Effector CD4-positive, alpha-beta T cell (primary cell): ENCODE measurements around the gene TMEM62.
"Not testable (repeated sequence)": the region's sequence is repeated elsewhere in the genome, so short reads cannot be mapped to it uniquely, and the experiment has no call there.

Source experiments
- DNase-seq: peaks from one replicate; pipeline ENCODE4 v3.0.0-alpha.2; 2020

Gene TMEM62

DNA sequence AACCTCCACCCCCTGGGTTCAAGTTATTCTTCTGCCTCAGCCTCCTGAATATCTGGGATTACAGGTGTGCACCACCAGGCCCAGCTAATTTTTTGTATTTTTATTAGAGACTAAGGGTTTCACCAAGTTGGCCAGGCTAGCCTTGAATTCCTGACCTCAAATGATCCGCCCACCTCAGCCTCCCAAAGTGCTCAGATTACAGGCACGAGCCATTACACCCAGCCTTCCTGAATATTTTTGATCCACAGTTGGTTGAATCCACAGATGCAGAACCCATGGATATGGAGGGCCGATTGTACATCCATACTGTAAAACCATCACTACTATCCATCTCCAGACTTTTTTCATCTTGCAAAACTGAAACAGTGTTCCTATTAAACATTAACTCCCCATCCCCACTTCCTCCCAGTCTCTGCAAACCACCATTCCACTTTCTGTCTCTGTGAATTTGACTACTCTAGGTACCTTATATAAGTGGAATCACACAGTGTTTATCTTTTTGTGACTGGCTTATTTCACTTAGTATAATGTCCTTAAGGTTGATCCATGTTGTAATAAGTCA, 8.2 kb upstream of the TMEM62 start:
- DNase-seq = no peak

- DNase-seq = no peak
Measured at GRCh38 chr15:43126356-43126755, 7.0 kb upstream of the TMEM62 start.

DNA sequence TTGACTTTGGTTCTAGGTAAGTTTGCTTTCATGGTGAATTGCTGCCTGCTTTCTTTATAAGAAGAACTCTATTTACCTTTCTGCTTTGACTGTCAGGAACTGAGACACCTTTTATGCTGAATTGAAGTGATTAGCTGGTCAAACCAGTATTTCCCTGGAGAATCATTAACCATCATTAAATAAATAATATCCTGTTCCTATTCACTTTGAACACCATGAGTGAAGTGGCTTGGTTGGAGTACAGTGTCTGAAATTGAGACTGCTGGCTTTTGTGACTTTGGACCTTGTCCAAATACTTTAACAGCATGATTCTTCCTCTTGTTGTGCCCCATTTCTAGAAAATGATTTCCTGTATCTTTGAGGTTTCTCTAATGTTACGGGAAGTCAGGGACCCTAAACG, 5.6 kb upstream of the TMEM62 start:
- no peak for DNase-seq

GRCh38 chr15:43128174-43128979, 5.0 kb upstream of the TMEM62 start:
- DNase-seq = not testable (repeated sequence)

DNA sequence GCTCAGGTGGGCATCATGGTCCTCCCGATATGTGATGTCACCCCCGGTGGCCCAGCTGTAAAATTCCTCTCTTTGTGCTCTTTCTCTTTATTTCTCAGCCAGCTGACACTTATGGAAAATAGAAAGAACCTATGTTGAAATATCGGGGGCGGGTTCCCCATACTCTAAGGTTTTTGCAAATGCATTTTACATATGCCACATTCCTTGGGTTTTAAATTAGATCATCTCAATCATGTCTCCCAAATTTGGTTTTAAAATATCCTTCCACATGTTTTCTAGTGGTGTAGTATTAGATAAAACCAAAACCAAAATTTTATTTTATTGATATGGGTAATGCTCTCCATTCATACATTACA, 4.4 kb upstream of the TMEM62 start:
- DNase-seq = no peak

DNA sequence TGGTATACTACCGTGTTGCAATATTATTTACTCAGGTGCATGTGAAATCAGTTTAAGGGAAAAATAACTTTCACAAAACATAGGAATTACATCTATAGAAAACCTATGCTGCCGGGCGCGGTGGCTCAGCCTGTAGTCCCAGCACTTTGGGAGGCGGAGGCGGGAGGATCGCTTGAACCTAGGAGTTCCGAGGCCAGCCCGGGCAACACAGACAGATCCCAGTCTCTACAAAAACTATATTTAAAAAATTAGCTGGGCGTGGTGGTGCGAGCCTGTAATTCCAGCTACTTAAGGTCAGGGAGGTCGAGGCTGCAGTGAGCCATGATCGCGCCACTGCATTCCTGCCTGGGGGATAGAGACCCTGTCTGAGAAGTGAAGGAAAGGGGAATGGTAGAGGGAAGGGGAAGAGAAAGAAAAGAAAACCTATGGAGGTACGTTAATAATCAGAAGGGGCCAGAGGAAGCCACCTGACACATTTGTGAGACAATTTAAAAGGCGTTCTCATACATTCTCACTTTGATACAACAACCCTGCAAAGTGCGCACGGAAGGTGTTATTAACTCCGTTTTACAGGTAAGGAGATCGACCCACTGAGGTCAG, 456 bp upstream of the TMEM62 start:
- DNase-seq = no peak

DNA sequence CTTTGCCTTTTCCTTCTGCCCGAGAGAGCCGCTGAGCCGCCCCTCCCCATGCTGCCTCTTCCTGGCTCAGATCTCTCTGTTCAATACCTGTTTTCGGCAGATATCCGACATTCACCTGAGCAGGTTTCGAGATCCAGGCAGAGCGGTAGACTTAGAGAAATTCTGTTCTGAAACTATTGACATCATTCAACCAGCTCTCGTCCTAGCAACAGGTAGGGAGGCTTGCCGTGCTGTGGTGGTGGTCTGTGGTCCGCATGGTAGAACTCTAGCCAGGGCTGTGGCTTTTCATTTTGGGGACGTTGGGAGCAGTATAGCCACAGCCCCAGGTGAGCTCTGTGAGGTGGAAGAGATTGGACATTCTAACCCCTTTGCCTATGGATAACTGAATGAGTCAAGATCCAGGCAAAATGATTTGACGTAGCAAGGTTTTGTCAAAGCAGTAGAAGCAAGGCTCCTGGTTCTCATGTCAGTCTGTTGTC, 810 bp downstream of the TMEM62 start:
- DNase-seq = no peak

DNA sequence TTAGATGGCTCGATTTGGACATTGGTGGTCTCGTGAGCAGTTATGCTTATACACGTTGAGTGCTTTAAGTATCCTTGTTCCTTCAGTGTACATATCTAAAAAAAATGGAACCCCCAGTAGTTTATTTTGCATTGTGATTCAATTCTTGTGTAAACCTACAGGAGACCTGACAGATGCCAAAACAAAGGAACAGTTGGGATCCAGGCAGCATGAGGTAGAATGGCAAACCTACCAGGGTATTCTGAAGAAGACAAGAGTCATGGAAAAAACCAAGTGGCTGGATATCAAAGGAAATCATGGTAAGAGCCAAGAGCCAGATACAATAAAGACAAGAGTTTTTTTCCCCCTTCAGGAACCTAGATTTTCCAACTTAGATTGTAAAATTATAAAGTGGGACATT, 2.0 kb downstream of the TMEM62 start:
- no peak for DNase-seq

GRCh38 chr15:43143203-43143941, 10.0 kb downstream of the TMEM62 start:
- DNase-seq = no peak

DNA sequence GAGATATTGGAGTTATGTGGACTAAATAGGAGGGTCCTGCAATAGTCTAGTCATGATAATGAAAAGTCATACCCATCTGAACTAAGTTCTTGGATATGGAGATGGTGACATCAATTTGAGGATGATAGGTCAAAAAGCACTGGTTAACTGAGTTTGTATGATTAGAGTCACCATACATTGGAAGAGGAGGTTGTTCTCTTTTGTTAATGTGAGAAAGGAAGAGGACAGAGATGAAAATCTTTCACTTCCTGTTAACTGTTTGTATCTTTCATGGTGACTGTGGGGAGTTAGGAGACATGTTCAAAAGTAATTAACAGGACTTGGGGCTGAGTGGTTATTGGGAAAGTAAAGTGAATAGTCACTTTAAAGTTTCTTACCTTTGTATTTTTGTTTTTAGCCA, 11.1 kb downstream of the TMEM62 start:
- DNase-seq = no peak

- DNase-seq = no peak
Measured at GRCh38 chr15:43146184-43146583, 12.8 kb downstream of the TMEM62 start.

DNA sequence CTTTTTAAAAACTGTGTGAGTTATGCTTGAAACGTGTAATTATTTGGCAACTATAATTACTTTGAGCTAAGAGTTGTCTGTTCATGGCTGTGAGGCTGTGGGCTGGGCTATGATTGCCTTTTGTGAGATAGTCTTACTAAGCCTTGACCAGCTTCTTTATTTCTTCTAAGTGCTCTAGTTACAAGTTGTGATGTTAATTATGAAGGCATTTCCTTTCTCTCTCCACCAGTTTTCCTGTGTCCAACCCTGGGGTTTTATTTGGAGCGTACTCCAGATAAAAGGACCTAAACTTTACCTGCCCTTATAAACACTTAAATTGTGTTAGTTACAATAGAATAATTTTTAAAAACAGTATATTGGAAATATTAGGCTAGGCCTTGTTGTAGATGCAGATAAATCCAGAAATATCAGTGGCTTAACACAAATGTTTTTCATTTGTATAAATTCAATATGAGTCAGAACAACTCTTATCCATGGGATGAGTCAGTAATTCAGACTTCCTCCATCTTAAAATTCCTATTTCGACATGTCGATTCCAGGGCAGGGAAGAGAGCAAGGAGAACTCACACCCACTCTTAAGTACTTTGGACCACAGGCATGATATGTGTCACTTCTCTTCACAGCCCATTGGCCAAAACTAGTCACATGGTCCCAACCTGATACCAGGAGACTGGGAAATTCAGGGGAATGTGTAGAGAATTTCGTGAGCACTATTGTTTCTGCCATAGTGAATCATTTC, 17.0 kb downstream of the TMEM62 start:
- DNase-seq = no peak

DNA sequence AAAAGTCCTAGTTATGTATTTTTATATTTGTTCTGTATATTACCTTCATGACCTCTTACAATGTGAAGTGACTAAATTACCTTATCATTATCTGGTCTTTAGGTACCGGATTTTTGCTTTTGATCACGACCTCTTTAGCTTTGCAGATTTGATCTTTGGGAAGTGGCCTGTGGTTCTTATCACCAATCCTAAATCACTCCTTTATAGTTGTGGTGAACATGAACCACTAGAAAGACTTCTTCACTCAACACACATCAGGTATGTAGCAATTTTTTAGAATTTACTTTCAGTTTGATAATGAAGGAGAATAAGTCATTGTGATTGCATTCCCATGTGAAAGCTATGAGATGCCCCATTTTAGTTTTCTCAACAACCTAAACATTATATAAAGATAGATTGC, 18.3 kb downstream of the TMEM62 start:
- DNase-seq = no peak

GRCh38 chr15:43153269-43153668, 19.9 kb downstream of the TMEM62 start:
- no peak for DNase-seq

DNA sequence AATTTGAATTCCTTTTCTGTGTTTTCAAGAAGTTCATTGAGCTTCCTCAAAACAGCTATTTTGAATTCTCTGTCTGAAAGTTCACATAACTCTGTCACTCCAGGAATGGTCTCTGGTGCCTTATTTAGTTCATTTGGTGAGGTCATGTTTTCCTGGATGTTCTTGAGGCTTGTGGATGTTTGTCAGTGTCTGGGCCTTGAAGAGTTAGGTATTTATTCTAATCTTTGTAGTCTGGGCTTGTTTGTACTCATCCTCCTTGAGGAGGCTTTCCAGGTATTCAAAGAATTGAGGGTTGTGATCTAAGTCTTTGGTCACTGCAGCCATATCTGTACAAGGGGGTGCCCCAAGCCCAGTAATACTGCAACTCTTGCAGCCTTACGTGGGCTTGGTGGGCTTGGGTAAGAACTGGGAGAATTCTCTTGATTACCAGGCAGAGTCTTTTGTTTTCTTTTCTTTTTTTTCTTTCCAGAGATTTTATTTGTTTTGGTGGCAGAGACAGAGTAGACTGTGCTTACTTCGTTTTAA, 32.5 kb downstream of the TMEM62 start:
- no peak for DNase-seq

- DNase-seq = not testable (repeated sequence)
Measured at GRCh38 chr15:43167261-43167660, 33.9 kb downstream of the TMEM62 start.

- no peak for DNase-seq
Measured at GRCh38 chr15:43168192-43169107, 35.1 kb downstream of the TMEM62 start.

DNA sequence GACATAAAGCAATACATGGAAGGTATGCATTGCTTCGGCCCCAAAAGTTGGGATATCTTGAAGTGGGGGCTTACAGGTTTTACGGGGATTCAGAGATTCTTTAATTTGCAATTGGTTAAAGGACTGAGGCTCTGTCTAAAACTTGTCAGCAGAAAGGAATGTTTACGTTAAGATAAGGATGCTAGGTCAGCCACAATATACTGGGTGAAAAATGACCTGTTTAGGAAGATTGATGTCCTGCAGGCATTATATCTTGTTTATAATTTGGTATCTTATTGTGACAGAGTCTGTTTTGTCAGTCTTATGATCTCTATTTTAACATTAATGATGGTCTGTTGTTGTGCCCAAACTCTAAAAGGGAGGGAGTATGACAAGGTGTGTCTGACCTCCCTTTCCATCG, 36.5 kb downstream of the TMEM62 start:
- no peak for DNase-seq

DNA sequence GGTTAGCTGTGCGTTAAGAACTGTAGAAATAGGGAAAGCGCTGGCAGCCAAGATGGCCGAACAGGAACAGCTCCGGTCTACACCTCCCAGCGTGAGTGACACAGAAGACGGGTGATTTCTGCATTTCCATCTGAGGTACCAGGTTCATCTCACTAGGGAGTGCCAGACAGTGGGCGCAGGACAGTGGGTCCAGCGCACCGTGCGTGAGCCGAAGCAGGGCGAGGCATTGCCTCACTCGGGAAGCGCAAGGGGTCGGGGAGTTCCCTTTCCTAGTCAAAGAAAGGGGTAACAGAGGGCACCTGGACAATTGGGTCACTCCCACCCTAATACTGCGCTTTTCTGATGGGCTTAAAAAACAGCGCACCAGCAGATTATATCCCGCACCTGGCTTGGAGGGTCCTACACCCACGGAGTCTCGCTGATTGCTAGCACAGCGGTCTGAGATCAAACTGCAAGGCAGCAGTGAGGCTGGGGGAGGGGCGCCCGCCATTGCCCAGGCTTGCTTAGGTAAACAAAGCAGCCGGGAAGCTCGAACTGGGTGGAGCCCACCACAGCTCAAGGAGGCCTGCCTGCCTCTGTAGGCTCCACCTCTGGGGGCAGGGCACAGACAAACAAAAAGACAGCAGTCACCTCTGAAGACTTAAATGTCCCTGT, 42.4 kb downstream of the TMEM62 start:
- not testable (repeated sequence) for DNase-seq

- not testable (repeated sequence) for DNase-seq
Measured at GRCh38 chr15:43177147-43177546, 43.8 kb downstream of the TMEM62 start.

DNA sequence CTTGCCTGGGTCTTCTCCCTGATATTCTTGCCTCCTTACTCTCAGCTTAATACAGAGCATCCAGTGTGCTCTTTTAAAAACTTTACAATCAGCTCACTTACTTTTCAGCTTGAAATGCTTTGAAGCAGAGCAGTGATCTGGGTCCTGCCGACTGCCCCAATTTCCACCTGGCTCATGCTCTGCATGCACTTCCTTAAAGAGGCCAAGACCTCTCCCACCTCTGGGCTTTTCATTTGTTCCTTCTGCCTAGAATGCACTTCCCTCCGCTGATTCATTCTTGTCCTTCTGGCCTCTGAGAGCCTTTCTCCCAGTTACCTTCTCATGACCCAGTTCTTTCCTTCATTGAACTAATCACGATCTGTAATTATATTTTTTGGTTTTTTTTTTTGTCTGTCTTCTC, 49.9 kb downstream of the TMEM62 start:
- DNase-seq = no peak
